AG04450 (cell line): Measurements from ENCODE around the gene DBP. TPM values are rescaled to one million over a fixed set of nuclear protein-coding genes. Genes with fewer than 3 reads are reported as not detected.

Experiments used
- CTCF ChIA-PET: fragments of 300-600, 350-600 bp; formaldehyde crosslinking; extraction: SDS; loops from one replicate; lab custom pipeline; 2022; ENCODE audit warnings: antibody characterized with exemption, inconsistent platforms; lab: Charles Lee
- POLR2A ChIA-PET: fragments of 350-600 bp; formaldehyde crosslinking; extraction: SDS; loops from one replicate; lab custom pipeline; 2021; ENCODE audit warnings: antibody characterized with exemption, inconsistent platforms; lab: Yijun Ruan, JAX
- DNase-seq: peaks from one replicate; pipeline ENCODE4 v3.0.0-alpha.2; 2011; ENCODE audit warnings: low read depth, low spot score
- H3K27ac ChIP-seq: one replicate; pipeline ENCODE4 v1.5.1; 2012; ENCODE audit warnings: low read depth, low read length, control low read depth
- H3K27me3 ChIP-seq: one replicate; pipeline ENCODE4 v1.6.0; 2012; ENCODE audit warnings: low read length; ENCODE audit not compliant: control insufficient read depth, insufficient read depth
- H3K4me3 ChIP-seq: 2 replicates; pipeline ENCODE4 v1.5.1; 2011; ENCODE audit warnings: mild to moderate bottlenecking, low read depth, low read length, control low read depth
- H3K9me3 ChIP-seq: 2 replicates; pipeline ENCODE4 v1.5.1; 2012; ENCODE audit warnings: low read length; ENCODE audit not compliant: control insufficient read depth, insufficient read depth
- CTCF ChIP-seq: IDR thresholded peaks from 2 replicates; pipeline ENCODE4 v1.5.1; 2011; ENCODE audit warnings: low read depth, low read length, control low read depth, inconsistent platforms
- polyA plus RNA-seq: library from polyadenylated mRNA; depleted of rRNA; stranded (reverse); fragments of >200 nt; gene quantifications from 2 replicates; pipeline ENCODE4 v1.2.3, GENCODE V29; 2011

DBP gene
- polyA plus RNA-seq, 1 experiment = 4.0 TPM

GRCh38 chr19:48676487-48676886 is 39.3 kb upstream of the DBP start:
- H3K27ac ChIP-seq = no peak overlapping the region
- peaks cover 7% of the 10 kb centered on the region for H3K27me3 ChIP-seq
- CTCF ChIA-PET = interaction anchor here (1.1 kb wide), 1 partner anchor 15 kb away, joined by 3 read pairs; no protein-coding TSS in a partner anchor
- H3K4me3 ChIP-seq = no peak overlapping the region
- TF ChIP-seq CTCF = no peak
- POLR2A ChIA-PET = no interaction called here
- no peak for DNase-seq
- peaks cover 3% of the 10 kb centered on the region; the same call in 1 of the 2 replicates for H3K9me3 ChIP-seq

DNA sequence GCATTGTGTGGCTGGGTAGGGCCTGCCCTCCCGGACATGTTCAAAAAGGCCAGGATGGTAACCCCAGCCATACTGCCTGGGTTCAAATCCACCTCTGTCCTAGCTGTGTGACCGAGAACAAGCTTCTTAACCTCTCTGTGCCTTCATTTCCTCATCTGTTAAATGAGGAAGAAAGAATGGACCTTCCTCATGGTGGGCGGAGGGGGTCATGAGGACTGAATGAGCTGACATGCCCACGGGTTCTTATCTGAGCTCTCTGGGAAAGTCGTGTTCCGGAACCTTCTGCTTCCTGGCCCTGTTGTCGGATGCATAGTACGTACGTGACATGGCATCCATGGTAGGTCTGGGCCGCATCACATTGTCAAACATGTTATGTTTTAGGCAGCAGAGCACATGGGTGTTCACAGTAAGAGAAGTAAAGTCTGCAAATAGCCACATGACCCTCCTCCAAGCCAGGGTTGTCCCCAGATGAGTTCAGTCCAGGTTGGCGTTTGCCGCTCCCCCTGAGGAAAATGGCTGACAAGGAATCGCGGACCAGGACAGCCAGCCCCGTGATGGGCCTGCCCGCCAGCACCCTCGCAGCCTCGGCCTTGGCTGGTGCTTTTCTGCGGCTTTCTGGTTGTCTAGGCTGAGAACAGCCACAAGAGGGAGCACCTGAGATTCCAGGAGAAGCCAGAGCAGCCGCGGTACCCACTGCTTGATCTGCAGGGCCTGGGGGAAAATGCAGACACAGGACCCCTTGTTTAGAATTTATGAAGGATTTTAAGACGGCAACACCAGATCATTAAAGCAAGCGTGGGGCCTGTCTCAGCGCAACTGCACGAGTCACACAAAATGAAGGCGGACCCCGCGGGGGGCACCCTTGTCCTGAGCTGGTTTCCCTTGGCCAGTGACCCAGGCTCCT is 38.0 kb upstream of the DBP start:
- no peak for DNase-seq
- no peak overlapping the region for H3K4me3 ChIP-seq
- H3K27me3 ChIP-seq = peaks cover 7% of the 10 kb centered on the region
- ChIA-PET POLR2A (no interaction called here), CTCF (interaction anchor here (0.5 to 2.3 kb wide), 21 partner anchors 10 to 117 kb away, joined by 3 to 22 read pairs (median 4); partner anchors contain the start of genes CA11 and FUT2)
- peak; percentile 86 for TF ChIP-seq CTCF
- H3K9me3 ChIP-seq = peaks cover 3% of the 10 kb centered on the region; the same call in 1 of the 2 replicates
- H3K27ac ChIP-seq = no peak overlapping the region

- no peak for DNase-seq
These were observed 37.1 kb upstream of the DBP start for GRCh38 chr19:48674216-48674809.

GRCh38 chr19:48673436-48674100 is 36.4 kb upstream of the DBP start:
- CTCF ChIA-PET = interaction anchor here (0.5 to 1.1 kb wide), 3 partner anchors 20 to 169 kb away, joined by 3 read pairs; no protein-coding TSS in a partner anchor
- Histone ChIP-seq H3K4me3 (no peak overlapping the region), H3K27me3 (peaks cover 7% of the 10 kb centered on the region), H3K9me3 (no peaks in the 10 kb centered on the region; the same call in 1 of the 2 replicates), H3K27ac (no peak overlapping the region)
- no peak for TF ChIP-seq CTCF
- DNase-seq = no peak
- POLR2A ChIA-PET = no interaction called here

More at GRCh38 chr19:48674216-48674809, 37.1 kb upstream of the DBP start:
- H3K4me3 ChIP-seq = no peak overlapping the region
- no peak overlapping the region for H3K27ac ChIP-seq
- CTCF ChIA-PET = interaction anchor here (0.7 to 2.3 kb wide), 13 partner anchors 9 to 117 kb away, joined by 3 to 22 read pairs (median 5); partner anchors contain the start of genes CA11 and FUT2
- no peaks in the 10 kb centered on the region; the same call in 1 of the 2 replicates for H3K9me3 ChIP-seq
- peaks cover 7% of the 10 kb centered on the region for H3K27me3 ChIP-seq
- POLR2A ChIA-PET = no interaction called here
- no peak for TF ChIP-seq CTCF
